Parathyroid adenoma (tissue), 2 donors: ENCODE results near the gene LLPH.

Experiments used
- H2AFZ ChIP-seq: fragments of 300-600 bp; sonication (generic); one replicate; pipeline ENCODE4 v1.7.0; 2017; ENCODE audit warnings: antibody characterized with exemption, mild to moderate bottlenecking
- H3K27ac ChIP-seq: fragments of 300-600 bp; sonication (generic); one replicate; pipeline ENCODE4 v1.7.0; 2017
- H3K27me3 ChIP-seq: fragments of 300-600 bp; sonication (generic); one replicate; pipeline ENCODE4 v1.7.0; 2017; ENCODE audit warnings: low read length; ENCODE audit not compliant: control insufficient read depth, insufficient read depth
- H3K36me3 ChIP-seq: fragments of 300-600 bp; sonication (generic); one replicate; pipeline ENCODE4 v1.7.0; 2017; ENCODE audit warnings: low read length; ENCODE audit not compliant: control insufficient read depth, insufficient read depth
- H3K4me1 ChIP-seq: fragments of 300-600 bp; sonication (generic); one replicate; pipeline ENCODE4 v1.7.0; 2017; ENCODE audit warnings: control low read depth
- H3K4me2 ChIP-seq: fragments of 300-600 bp; sonication (generic); one replicate; pipeline ENCODE4 v1.7.0; 2017; ENCODE audit warnings: low read length
- H3K4me3 ChIP-seq: fragments of 300-600 bp; sonication (generic); one replicate; pipeline ENCODE4 v1.7.0; 2017; ENCODE audit warnings: low read depth, low read length
- H3K79me2 ChIP-seq: fragments of 300-600 bp; sonication (generic); one replicate; pipeline ENCODE4 v1.7.0; 2017; ENCODE audit warnings: control low read depth
- H3K9ac ChIP-seq: fragments of 300-600 bp; sonication (generic); one replicate; pipeline ENCODE4 v1.7.0; 2017; ENCODE audit warnings: mild to moderate bottlenecking
- H3K9me3 ChIP-seq: fragments of 300-600 bp; sonication (generic); one replicate; pipeline ENCODE4 v1.7.0; 2017; ENCODE audit warnings: low read length; ENCODE audit not compliant: control insufficient read depth
- TF ChIP-seq, protein P1 (sequence below): fragments of 300-600 bp; sonication (generic); IDR thresholded peaks from one replicate; pipeline ENCODE4 v1.7.0; 2017; ENCODE audit warnings: antibody characterized with exemption, mild to moderate bottlenecking
- donor health status: primary hyperparathyroidism.

LLPH gene

DNA sequence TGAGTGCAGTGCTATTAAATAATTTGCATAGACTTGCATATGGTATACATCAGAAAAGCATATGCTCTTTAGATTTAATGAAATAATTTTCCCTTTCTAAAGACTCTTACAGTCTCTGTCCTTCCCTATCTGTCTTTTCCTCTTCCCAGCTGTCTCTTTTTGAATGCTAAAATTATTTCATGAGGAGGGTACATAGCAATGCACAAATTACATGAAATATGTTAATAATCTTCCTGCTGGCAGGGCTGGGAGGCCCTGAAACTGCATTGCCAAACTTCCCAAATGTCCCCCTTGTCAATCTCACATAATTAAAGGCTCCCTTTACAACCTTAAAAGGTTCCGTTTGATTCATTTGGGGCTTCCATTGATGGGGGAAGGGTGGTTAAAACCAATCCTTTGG lies 22.2 kb downstream of the LLPH start:
- no peaks in the 10 kb centered on the region for H3K79me2 ChIP-seq
- H3K9ac ChIP-seq: no peak overlapping the region
- H3K4me3 ChIP-seq: no peak overlapping the region
- TF ChIP-seq, protein P1, sequence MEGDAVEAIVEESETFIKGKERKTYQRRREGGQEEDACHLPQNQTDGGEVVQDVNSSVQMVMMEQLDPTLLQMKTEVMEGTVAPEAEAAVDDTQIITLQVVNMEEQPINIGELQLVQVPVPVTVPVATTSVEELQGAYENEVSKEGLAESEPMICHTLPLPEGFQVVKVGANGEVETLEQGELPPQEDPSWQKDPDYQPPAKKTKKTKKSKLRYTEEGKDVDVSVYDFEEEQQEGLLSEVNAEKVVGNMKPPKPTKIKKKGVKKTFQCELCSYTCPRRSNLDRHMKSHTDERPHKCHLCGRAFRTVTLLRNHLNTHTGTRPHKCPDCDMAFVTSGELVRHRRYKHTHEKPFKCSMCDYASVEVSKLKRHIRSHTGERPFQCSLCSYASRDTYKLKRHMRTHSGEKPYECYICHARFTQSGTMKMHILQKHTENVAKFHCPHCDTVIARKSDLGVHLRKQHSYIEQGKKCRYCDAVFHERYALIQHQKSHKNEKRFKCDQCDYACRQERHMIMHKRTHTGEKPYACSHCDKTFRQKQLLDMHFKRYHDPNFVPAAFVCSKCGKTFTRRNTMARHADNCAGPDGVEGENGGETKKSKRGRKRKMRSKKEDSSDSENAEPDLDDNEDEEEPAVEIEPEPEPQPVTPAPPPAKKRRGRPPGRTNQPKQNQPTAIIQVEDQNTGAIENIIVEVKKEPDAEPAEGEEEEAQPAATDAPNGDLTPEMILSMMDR: no peak
- H2AFZ ChIP-seq: no peak overlapping the region
- no peaks in the 10 kb centered on the region for H3K9me3 ChIP-seq
- no peaks in the 10 kb centered on the region for H3K4me1 ChIP-seq
- no peaks in the 10 kb centered on the region for H3K27me3 ChIP-seq
- no peak overlapping the region for H3K27ac ChIP-seq
- no peak overlapping the region for H3K4me2 ChIP-seq
- H3K36me3 ChIP-seq: no peaks in the 10 kb centered on the region

GRCh38 chr12:66107451-66107915 lies 23.1 kb downstream of the LLPH start:
- Histone ChIP-seq H3K27me3 (no peaks in the 10 kb centered on the region), H3K36me3 (no peaks in the 10 kb centered on the region), H3K4me1 (no peaks in the 10 kb centered on the region), H2AFZ (peak overlapping the region; percentile 69), H3K79me2 (no peaks in the 10 kb centered on the region), H3K9ac (no peak overlapping the region), H3K9me3 (no peaks in the 10 kb centered on the region), H3K4me3 (no peak overlapping the region), H3K27ac (no peak overlapping the region), H3K4me2 (peak overlapping the region; percentile 23)
- TF ChIP-seq, protein P1: peak; percentile 80

- TF ChIP-seq, protein P1: no peak
Measured at GRCh38 chr12:66103016-66103913, 27.3 kb downstream of the LLPH start.

DNA sequence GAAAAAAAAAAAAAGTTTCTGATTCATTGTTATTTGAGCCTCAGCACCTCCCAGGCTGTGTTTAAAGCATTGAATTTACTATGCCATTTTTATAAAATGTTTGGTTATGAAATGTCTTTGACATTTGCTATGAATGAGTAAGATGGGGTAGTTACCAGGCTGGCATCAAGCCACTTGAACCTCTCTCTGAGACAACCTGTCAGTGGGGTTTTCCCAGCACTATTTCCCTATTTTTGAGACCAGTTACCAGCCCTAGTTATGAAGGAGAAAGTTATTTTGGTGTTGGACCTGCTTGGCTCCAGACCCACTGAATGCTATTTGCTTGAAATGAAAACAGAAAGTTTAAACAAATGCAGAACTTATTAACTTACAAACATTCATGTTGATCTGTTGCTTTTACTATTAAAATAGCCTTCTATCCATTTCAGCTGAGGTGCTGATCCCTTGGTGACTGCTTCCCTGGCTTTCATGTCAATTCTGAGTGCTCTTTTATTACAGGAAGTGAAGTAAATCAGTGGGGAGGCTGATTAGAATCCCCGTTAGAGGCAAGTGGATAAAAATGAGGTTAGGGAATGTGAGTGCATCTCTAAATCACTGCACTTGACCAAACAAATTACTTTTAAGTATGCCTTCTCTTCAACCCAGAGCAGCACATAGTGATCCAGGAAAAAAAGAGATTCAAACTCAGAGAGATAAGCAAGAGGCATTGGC lies 37.8 kb downstream of the LLPH start:
- H3K4me3 ChIP-seq: no peak overlapping the region
- H3K9me3 ChIP-seq: no peaks in the 10 kb centered on the region
- no peaks in the 10 kb centered on the region for H3K4me1 ChIP-seq
- no peak overlapping the region for H3K27ac ChIP-seq
- no peaks in the 10 kb centered on the region for H3K27me3 ChIP-seq
- H3K4me2 ChIP-seq: no peak overlapping the region
- H3K9ac ChIP-seq: no peak overlapping the region
- TF ChIP-seq, protein P1: no peak
- H2AFZ ChIP-seq: no peak overlapping the region
- H3K79me2 ChIP-seq: no peaks in the 10 kb centered on the region
- no peaks in the 10 kb centered on the region for H3K36me3 ChIP-seq

More at GRCh38 chr12:66103016-66103913, 27.3 kb downstream of the LLPH start:
- Histone ChIP-seq H2AFZ (no peak overlapping the region), H3K27ac (no peak overlapping the region), H3K4me3 (no peak overlapping the region), H3K36me3 (no peaks in the 10 kb centered on the region), H3K79me2 (no peaks in the 10 kb centered on the region), H3K27me3 (no peaks in the 10 kb centered on the region), H3K4me1 (no peaks in the 10 kb centered on the region), H3K9me3 (no peaks in the 10 kb centered on the region), H3K4me2 (no peak overlapping the region), H3K9ac (no peak overlapping the region)
